GM21515 (cell line): ENCODE data around the gene MYBBP1A.

ENCODE experiments used
- ATAC-seq: cut with Tn5 transposase; IDR thresholded peaks from one replicate; pipeline ENCODE4 v1.9.1; 2021; ENCODE audit not compliant: unreplicated experiment

Gene MYBBP1A

GRCh38 chr17:4573669-4574068 lies 18.5 kb upstream of the MYBBP1A start:
- no peak for ATAC-seq

- ATAC-seq = no peak
Measured at GRCh38 chr17:4573115-4573514, 17.9 kb upstream of the MYBBP1A start.

DNA sequence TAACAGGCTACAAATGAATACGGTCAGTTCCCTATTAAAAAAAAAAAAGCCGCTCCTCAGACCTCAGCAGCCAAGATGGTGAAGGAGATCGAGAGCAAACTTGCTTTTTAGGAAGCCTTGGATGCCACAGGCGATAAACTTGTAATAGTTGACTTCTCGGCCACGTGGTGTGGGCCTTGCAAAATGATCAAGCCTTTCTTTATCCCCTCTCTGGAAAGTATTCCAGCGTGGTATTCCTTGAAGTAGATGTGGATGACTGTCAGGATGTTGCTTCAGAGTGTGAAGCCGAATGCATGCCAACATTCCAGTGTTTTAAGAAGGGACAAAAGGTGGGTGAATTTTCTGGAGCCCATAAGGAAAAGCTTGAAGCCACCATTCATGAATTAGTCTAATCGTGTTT lies 16.9 kb upstream of the MYBBP1A start:
- ATAC-seq = no peak

GRCh38 chr17:4569591-4569990 lies 14.4 kb upstream of the MYBBP1A start:
- no peak for ATAC-seq

- ATAC-seq = no peak
Measured at GRCh38 chr17:4566785-4567184, 11.6 kb upstream of the MYBBP1A start.

- no peak for ATAC-seq
Measured at GRCh38 chr17:4565209-4566141, 10.3 kb upstream of the MYBBP1A start.

- no peak for ATAC-seq
Measured at GRCh38 chr17:4562015-4562969, 7.1 kb upstream of the MYBBP1A start.

- ATAC-seq = no peak
Measured at GRCh38 chr17:4560837-4561256, 5.7 kb upstream of the MYBBP1A start.

DNA sequence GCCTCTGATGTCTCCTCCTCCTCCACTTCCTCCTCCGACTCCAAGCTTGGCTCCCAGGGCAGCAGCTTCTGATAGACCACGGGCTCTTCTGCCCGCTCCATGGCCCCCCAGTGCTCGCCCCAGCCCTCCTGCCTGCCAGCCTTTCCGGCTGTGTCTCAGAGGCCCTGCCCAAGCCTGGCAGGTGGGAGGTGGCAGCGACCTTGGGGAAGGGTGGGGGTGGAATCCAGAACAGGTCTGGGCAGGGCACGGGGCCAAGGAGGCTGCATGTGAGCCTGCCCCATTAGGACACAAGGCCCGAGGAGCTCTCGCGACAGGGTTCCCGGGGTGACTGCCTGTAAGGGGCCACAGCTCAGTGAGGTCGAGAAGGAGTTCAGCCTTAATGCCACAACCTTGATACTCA lies 5.2 kb upstream of the MYBBP1A start, which contains the start of gene GGT6:
Gene GGT6, minus strand, starts transcription at position 157 of the 400 bp plus-strand sequence. Its CDS starts 56 bp downstream, at position 101.
- ATAC-seq = no peak

GRCh38 chr17:4559966-4560365 lies 4.8 kb upstream of the MYBBP1A start:
- ATAC-seq = no peak

- ATAC-seq = no peak
Measured at GRCh38 chr17:4559139-4559791, 4.1 kb upstream of the MYBBP1A start.

GRCh38 chr17:4558347-4558971 lies 3.3 kb upstream of the MYBBP1A start:
- ATAC-seq = no peak

GRCh38 chr17:4557626-4558346 lies 2.6 kb upstream of the MYBBP1A start:
- no peak for ATAC-seq

- no peak for ATAC-seq
Measured at GRCh38 chr17:4556996-4557395, 1.8 kb upstream of the MYBBP1A start.

GRCh38 chr17:4555873-4556759 lies 932 bp upstream of the MYBBP1A start:
- no peak for ATAC-seq

- peak; percentile 8 for ATAC-seq
Measured at GRCh38 chr17:4554441-4554996, 665 bp downstream of the MYBBP1A start.

- ATAC-seq = no peak
Measured at GRCh38 chr17:4553669-4554068, 1.5 kb downstream of the MYBBP1A start.

GRCh38 chr17:4551796-4552525 lies 3.2 kb downstream of the MYBBP1A start:
- ATAC-seq = no peak
